Activated CD4-positive, alpha-beta memory T cell treated with anti-CD3 and anti-CD28 coated beads for 36 hours (primary cell): ENCODE data around the gene CSTPP1. TPM values are rescaled to one million over a fixed set of nuclear protein-coding genes. Genes with fewer than 3 reads are reported as not detected.
"Not testable (repeated sequence)": the region's sequence is repeated elsewhere in the genome, so short reads cannot be mapped to it uniquely, and the experiment has no call there.

ENCODE experiments used
- CTCF ChIA-PET: fragments of 350-600 bp; sonication (Branson Sonifier 250); formaldehyde crosslinking; loops from one replicate; lab custom pipeline; 2021; ENCODE audit warnings: antibody characterized with exemption, inconsistent platforms; lab: Charles Lee
- POLR2A ChIA-PET: fragments of 350-600 bp; sonication (Branson Sonifier 250); formaldehyde crosslinking; loops from one replicate; lab custom pipeline; 2021; ENCODE audit warnings: antibody characterized with exemption; lab: Charles Lee
- DNase-seq: peaks from one replicate; pipeline ENCODE4 v3.0.0-alpha.2; 2020
- H3K27ac Mint-ChIP-seq: one replicate; pipeline ENCODE4 v1.8.0; 2021; ENCODE audit warnings: mixed read lengths
- H3K27me3 Mint-ChIP-seq: one replicate; pipeline ENCODE4 v1.8.0; 2021; ENCODE audit warnings: mixed read lengths
- H3K36me3 Mint-ChIP-seq: one replicate; pipeline ENCODE4 v1.8.0; 2021; ENCODE audit warnings: mixed read lengths
- H3K4me1 Mint-ChIP-seq: one replicate; pipeline ENCODE4 v1.8.0; 2021; ENCODE audit warnings: low read depth, mixed read lengths
- H3K4me3 Mint-ChIP-seq: one replicate; pipeline ENCODE4 v1.8.0; 2021; ENCODE audit warnings: mild to moderate bottlenecking, mixed read lengths
- H3K9me3 Mint-ChIP-seq: one replicate; pipeline ENCODE4 v1.8.0; 2021; ENCODE audit warnings: mixed read lengths
- intact Hi-C: fragments of 100-400 bp; cut with micrococcal nuclease; formaldehyde crosslinking; loops from one replicate; pipeline ENCODE4 v1.15.1; 2023
- total RNA-seq, 2 experiments: library from RNA; stranded (reverse); gene quantifications; one replicate each; pipeline ENCODE4 v1.2.3, GENCODE V29; 2021

The CSTPP1 gene
- total RNA-seq, 2 experiments from 2014 or later, result 18.4 to 18.5 TPM

GRCh38 chr11:46914910-46915309 is 21.7 kb upstream of the CSTPP1 start:
- intact Hi-C loops, result no loop called here
- POLR2A ChIA-PET, result no interaction called here
- Mint-ChIP-seq H3K36me3 (no peaks in the 10 kb centered on the region), H3K27ac (no peak overlapping the region), H3K9me3 (no peaks in the 10 kb centered on the region), H3K27me3 (peaks cover 64% of the 10 kb centered on the region), H3K4me1 (peaks cover 25% of the 10 kb centered on the region), H3K4me3 (no peak overlapping the region)
- DNase-seq, result no peak
- CTCF ChIA-PET, result interaction anchor here (1.7 kb wide), 1 partner anchor 238 kb away, joined by 7 read pairs; no protein-coding TSS in a partner anchor

- peaks cover 25% of the 10 kb centered on the region for H3K4me1 Mint-ChIP-seq
- H3K27me3 Mint-ChIP-seq, result peaks cover 60% of the 10 kb centered on the region
- CTCF ChIA-PET, result interaction anchor here (0.7 to 2.2 kb wide), 5 partner anchors 9 to 237 kb away, joined by 3 to 24 read pairs (median 4); no protein-coding TSS in a partner anchor
- peak; percentile 30 for DNase-seq
- no peaks in the 10 kb centered on the region for H3K9me3 Mint-ChIP-seq
- H3K4me3 Mint-ChIP-seq, result peak overlapping the region; percentile 67
- H3K27ac Mint-ChIP-seq, result peak overlapping the region; percentile 21
- H3K36me3 Mint-ChIP-seq, result no peaks in the 10 kb centered on the region
- POLR2A ChIA-PET, result interaction anchor here (0.6 to 1.7 kb wide), 2 partner anchors 13 to 236 kb away, joined by 3 read pairs; no protein-coding TSS in a partner anchor
- intact Hi-C loops, result no loop called here
Measured at GRCh38 chr11:46916286-46917108, 20.1 kb upstream of the CSTPP1 start.

GRCh38 chr11:46917109-46917761 is 19.3 kb upstream of the CSTPP1 start:
- ChIA-PET POLR2A (interaction anchor here (1.7 kb wide), 1 partner anchor 236 kb away, joined by 3 read pairs; no protein-coding TSS in a partner anchor), CTCF (interaction anchor here (1.8 to 2.2 kb wide), 2 partner anchors 10 to 236 kb away, joined by 9 to 24 read pairs; no protein-coding TSS in a partner anchor)
- Mint-ChIP-seq H3K4me1 (peaks cover 25% of the 10 kb centered on the region), H3K27ac (peak overlapping the region; percentile 21), H3K36me3 (no peaks in the 10 kb centered on the region), H3K27me3 (peaks cover 56% of the 10 kb centered on the region), H3K4me3 (peak overlapping the region; percentile 67), H3K9me3 (no peaks in the 10 kb centered on the region)
- DNase-seq, result no peak
- intact Hi-C loops, result no loop called here

- DNase-seq, result no peak
- CTCF ChIA-PET, result interaction anchor here (1.8 to 2.2 kb wide), 2 partner anchors 10 to 236 kb away, joined by 9 to 24 read pairs; no protein-coding TSS in a partner anchor
- POLR2A ChIA-PET, result no interaction called here
- Mint-ChIP-seq H3K27me3 (peaks cover 52% of the 10 kb centered on the region), H3K36me3 (no peaks in the 10 kb centered on the region), H3K4me1 (peaks cover 25% of the 10 kb centered on the region), H3K4me3 (peak overlapping the region; percentile 59), H3K9me3 (no peaks in the 10 kb centered on the region), H3K27ac (no peak overlapping the region)
- intact Hi-C loops, result no loop called here
Measured at GRCh38 chr11:46917762-46918082, 18.8 kb upstream of the CSTPP1 start.

- Mint-ChIP-seq H3K4me3 (peak within 1 kb of the TSS; percentile 59), H3K9me3 (no peaks in the 10 kb centered on the region), H3K4me1 (peaks cover 25% of the 10 kb centered on the region), H3K36me3 (no peaks in the 10 kb centered on the region), H3K27me3 (peaks cover 48% of the 10 kb centered on the region), H3K27ac (no peak within 1 kb of the TSS)
- POLR2A ChIA-PET, result no interaction called here
- peak; percentile 42 for DNase-seq
- intact Hi-C loops, result no loop called here
- CTCF ChIA-PET, result interaction anchor here (1.4 to 3.1 kb wide), 3 partner anchors 47 to 235 kb away, joined by 3 to 34 read pairs (median 24); no protein-coding TSS in a partner anchor
Measured at GRCh38 chr11:46918083-46918787, 18.3 kb upstream of the CSTPP1 start, which contains the start of gene LRP4. LRP4 (minus strand) TSS chr11:46918550; CDS start chr11:46918379, 171 bp downstream.

- DNase-seq, result no peak
- peak overlapping the region; percentile 58 for H3K4me3 Mint-ChIP-seq
Measured at GRCh38 chr11:46918788-46919513, 17.6 kb upstream of the CSTPP1 start.

GRCh38 chr11:46920755-46921154 is 15.8 kb upstream of the CSTPP1 start:
- intact Hi-C loops, result loop anchor here (1.0 kb wide), 1 partner anchor 233 kb away; no protein-coding TSS in a partner anchor
- ChIA-PET POLR2A (no interaction called here), CTCF (interaction anchor here (0.6 to 3.1 kb wide), 4 partner anchors 25 to 233 kb away, joined by 3 to 34 read pairs (median 3); no protein-coding TSS in a partner anchor)
- no peak for DNase-seq
- no peak overlapping the region for H3K27ac Mint-ChIP-seq
- no peak overlapping the region for H3K4me3 Mint-ChIP-seq
- no peaks in the 10 kb centered on the region for H3K36me3 Mint-ChIP-seq
- H3K9me3 Mint-ChIP-seq, result no peaks in the 10 kb centered on the region
- H3K4me1 Mint-ChIP-seq, result peaks cover 25% of the 10 kb centered on the region
- peaks cover 38% of the 10 kb centered on the region for H3K27me3 Mint-ChIP-seq

More at GRCh38 chr11:46918788-46919513, 17.6 kb upstream of the CSTPP1 start:
- Mint-ChIP-seq H3K27me3 (peaks cover 46% of the 10 kb centered on the region), H3K27ac (no peak overlapping the region), H3K36me3 (no peaks in the 10 kb centered on the region), H3K9me3 (no peaks in the 10 kb centered on the region), H3K4me1 (peaks cover 25% of the 10 kb centered on the region)
- CTCF ChIA-PET, result interaction anchor here (0.5 to 3.1 kb wide), 7 partner anchors 46 to 306 kb away, joined by 3 to 34 read pairs (median 4); no protein-coding TSS in a partner anchor
- POLR2A ChIA-PET, result interaction anchor here (0.6 kb wide), 1 partner anchor 1124 kb away, joined by 3 read pairs; no protein-coding TSS in a partner anchor
- intact Hi-C loops, result no loop called here

GRCh38 chr11:46927928-46928327 is 8.6 kb upstream of the CSTPP1 start:
- H3K4me3 Mint-ChIP-seq, H3K9me3 Mint-ChIP-seq, intact Hi-C loops, H3K27ac Mint-ChIP-seq, H3K36me3 Mint-ChIP-seq, DNase-seq, H3K4me1 Mint-ChIP-seq, POLR2A ChIA-PET: not testable (repeated sequence)
- CTCF ChIA-PET, result interaction anchor here (1.2 kb wide), 1 partner anchor 225 kb away, joined by 3 read pairs; no protein-coding TSS in a partner anchor
- H3K27me3 Mint-ChIP-seq, result peaks cover 16% of the 10 kb centered on the region

- H3K27ac Mint-ChIP-seq, intact Hi-C loops, DNase-seq, H3K36me3 Mint-ChIP-seq, H3K4me3 Mint-ChIP-seq, H3K9me3 Mint-ChIP-seq, H3K4me1 Mint-ChIP-seq: not testable (repeated sequence)
- ChIA-PET POLR2A (interaction anchor here (0.6 kb wide), 1 partner anchor 12 kb away, joined by 3 read pairs; no protein-coding TSS in a partner anchor), CTCF (interaction anchor here (1.2 kb wide), 1 partner anchor 224 kb away, joined by 3 read pairs; no protein-coding TSS in a partner anchor)
- peaks cover 16% of the 10 kb centered on the region for H3K27me3 Mint-ChIP-seq
Measured at GRCh38 chr11:46928701-46929100, 7.9 kb upstream of the CSTPP1 start.

- Mint-ChIP-seq H3K4me1 (peaks cover 7% of the 10 kb centered on the region), H3K9me3 (no peaks in the 10 kb centered on the region), H3K27me3 (peaks cover 15% of the 10 kb centered on the region), H3K4me3 (no peak overlapping the region), H3K36me3 (no peaks in the 10 kb centered on the region), H3K27ac (no peak overlapping the region)
- ChIA-PET CTCF (interaction anchor here (0.6 kb wide), 1 partner anchor 1948 kb away, joined by 3 read pairs; no protein-coding TSS in a partner anchor), POLR2A (no interaction called here)
- DNase-seq, result peak; percentile 23
- intact Hi-C loops, result loop anchor here (10.0 kb wide), 1 partner anchor 625 kb away; the partner anchor contains the start of gene CELF1
Measured at GRCh38 chr11:46930089-46930488, 6.5 kb upstream of the CSTPP1 start.
